Measurements from ENCODE around the gene TUB.

The TUB gene

DNA sequence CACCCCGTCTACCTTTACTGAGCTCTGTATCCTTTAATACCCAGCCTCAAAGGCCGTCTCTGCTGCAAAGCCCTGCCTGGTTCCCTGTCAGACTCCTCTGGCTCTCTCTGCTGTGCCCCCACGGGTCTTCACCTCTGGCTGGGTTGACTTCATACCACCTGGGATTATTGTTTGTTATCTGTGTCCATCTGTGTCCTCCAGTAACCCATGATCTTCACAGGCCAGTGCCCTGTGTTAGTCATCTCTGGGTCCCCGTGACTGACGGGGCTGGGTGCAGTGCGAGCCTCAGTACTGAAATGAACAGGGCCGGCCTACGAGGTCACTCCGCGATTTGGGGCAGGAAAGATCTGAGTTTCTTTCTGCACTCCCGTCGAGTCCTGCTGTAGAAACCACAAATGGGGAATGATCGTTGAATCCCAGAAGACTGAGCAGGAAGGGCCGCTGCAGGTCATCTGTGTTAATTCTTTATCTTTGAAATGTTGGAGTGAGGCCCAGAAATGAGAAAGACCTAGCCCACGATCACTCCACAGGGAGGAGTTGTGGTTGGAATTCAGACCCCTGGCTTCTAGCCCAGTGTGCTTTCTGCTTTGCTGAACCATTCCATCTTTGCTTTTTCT lies 12.3 kb upstream of the TUB start:
- DNase-seq (ENCODE audit: low spot score), result peak; percentile 65

DNA sequence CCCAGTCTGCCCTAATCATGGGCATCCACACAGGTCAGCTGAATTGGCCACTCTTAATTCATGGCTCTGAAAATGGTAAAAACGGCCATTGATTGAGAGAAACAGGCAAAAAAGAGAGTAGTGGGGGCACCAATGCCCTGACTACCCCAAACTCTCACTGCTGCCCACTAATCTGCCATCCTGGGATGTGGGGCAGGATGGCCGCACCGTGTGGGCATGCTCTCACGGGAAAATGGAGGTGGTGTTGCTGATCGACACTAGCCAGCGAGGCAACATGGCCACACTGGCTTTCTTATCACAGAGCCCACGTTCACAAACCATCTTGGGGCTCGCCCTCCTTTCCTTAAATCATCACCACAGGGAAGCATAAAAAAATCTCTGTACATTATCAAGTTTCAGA lies 11.2 kb upstream of the TUB start:
- no peak for DNase-seq (ENCODE audit: low spot score)

DNA sequence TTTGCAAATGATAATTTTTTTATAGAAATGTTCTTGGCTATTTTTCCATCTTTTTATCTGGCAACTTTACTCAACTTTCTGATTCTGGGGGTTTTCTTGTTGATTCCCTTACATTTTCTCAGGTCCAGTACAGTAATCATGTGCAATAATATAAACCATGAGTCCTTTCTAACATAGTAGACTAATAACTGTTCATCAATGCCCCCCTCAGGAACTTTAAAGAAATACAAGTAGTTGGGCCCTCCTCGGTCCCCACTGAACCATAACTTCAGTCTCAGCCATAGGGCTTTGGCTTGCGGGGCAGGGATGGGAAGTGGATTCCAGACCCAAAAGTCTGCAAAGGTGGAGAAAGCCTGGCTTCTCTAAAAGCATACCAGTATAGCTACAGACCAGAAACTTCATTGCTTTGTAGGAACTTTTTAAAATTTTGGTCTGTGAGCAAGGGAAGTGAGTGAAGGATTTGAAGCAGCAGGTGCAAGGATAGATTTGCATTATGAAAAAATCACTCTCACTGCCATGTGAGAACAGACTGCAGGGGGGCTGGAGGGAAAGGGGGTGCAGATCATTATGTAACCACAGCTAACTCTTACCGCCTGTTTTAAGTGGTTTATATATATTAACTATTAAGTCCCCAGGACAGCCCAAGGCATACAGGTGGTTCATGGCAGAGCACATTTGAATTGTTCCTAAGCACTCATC lies 10.4 kb upstream of the TUB start:
- DNase-seq (ENCODE audit: low spot score), result peak; percentile 11

DNA sequence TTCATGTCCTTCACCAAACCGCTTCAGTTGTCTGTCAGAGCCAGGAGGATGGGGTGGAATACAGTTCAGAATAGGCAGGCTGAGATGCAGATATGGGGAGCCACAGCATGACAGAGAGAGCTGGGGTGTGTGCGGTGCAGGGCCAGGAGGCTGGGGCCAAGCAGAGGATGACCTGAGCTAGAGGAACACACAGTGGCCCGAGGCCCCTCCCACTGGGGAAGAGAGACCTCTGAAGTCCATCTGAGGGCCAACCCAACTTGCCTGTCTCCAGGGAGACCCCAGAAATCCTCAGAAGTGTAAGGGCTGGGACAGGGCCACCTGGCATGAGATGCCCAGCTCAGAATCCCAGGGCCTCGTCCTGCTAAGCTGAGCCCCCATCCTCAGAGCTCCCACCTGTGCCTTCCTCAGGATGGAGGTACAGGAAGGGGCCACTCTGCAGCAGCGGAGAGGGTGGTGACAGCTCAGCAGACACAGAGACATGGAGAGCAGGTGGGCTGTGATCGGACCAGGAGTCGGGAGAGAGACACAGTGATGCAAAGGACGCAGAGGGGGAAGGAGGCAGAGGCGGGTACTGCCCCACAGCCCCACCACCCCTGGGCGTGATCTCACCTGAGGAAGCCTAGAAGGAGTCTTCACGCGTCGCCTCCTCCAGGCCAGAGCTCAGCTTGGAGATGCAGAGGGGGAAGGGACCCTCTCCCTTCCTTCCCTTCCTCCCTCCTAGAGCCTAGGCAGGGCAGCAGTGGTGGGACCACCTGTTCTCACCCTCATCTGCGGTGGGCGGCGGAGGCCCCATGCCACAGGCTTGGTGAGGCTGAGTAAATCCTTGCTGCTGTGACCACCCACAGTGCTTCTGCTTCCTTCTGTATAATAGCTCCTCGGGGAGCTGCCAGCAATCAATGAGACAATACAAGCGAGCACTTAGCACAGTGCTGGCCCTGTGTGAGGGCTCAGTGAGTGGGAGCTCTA lies 9.1 kb upstream of the TUB start:
- DNase-seq (ENCODE audit: low spot score), result no peak

DNA sequence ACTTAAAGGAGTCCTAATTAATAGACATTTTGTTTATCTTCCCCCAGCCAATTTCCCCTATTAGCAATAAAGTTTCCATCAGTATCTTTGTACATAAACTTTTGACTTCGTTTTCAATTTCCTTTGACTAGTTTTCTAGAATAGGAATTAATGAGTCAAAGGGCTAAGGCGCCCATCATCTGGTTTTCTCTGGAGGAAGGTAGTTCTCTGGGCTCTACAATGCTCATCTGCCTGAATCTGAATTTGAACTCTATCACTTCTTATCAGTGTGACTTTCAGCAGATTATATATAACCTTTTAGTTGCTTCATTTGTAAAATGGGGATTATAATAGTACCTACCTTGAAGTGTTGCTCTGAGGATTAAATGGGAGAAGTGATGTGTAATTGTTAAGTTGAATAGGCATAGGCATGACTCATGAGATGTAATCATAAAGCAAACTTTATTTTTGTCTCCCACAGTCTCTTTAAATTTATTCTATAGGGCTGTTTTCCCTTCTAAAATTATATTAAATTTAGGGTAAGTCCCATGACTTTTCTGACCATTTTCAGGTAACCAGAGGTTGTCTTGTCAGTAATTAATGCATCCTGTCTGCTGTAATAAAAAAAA lies 5.8 kb upstream of the TUB start:
- no peak for DNase-seq (ENCODE audit: low spot score)

DNA sequence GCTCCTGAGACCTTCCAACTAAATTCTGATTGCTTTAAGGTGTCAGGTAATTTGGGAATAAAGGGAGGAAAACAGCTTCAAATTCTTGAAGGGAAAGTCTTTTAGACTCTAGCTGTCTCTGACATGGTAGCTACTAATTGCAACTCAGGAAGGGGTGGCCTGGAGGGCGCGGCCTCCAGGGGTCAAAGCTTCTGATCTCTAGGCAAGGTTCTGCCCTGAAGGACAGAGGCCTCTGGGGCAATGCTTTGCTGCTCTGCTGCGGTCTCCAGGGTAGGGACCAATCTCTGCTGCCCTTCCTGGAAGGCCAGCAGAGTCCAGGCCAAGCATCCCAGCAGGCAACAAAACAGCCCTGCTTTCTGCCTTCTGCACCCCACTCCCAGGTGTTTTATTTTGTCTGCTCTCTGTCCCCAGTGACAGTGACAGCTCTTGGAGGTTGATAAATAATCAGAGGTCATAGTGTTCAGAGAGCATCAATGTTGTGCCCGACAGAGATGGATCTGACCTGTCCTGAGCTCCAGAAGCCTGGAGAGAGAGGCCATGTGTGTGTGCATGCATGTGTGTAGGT lies 1.8 kb upstream of the TUB start:
- no peak for DNase-seq (ENCODE audit: low spot score)

DNA sequence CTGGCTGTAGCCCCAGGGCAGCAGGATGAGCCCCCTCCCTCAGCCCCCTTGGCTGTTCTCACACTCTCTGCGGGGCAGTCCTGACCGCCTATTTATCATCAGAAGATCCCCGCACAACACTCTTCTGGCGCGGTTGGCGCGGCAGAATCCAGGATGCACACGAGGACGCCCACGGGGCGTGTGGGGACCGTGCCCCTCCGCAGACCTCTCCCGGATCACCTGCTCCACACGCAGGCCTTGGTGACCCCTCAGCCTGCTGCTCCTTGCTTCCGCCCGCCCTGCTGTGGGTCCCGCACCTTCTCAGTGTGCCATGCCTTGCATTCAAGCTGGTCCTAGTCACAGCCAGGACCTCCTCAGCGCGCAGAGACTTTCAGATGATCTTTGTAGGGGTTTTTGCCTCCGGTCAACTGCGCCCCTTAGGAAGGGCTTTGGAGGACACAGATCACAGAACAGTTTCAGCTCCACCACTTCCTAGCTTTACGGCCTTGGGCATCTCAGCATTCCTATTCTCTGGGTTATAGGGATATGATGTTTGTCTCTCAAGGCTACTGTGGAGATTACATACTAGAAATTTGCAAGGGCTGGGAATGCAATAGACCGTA lies 841 bp upstream of the TUB start:
- no peak for DNase-seq (ENCODE audit: low spot score)

DNA sequence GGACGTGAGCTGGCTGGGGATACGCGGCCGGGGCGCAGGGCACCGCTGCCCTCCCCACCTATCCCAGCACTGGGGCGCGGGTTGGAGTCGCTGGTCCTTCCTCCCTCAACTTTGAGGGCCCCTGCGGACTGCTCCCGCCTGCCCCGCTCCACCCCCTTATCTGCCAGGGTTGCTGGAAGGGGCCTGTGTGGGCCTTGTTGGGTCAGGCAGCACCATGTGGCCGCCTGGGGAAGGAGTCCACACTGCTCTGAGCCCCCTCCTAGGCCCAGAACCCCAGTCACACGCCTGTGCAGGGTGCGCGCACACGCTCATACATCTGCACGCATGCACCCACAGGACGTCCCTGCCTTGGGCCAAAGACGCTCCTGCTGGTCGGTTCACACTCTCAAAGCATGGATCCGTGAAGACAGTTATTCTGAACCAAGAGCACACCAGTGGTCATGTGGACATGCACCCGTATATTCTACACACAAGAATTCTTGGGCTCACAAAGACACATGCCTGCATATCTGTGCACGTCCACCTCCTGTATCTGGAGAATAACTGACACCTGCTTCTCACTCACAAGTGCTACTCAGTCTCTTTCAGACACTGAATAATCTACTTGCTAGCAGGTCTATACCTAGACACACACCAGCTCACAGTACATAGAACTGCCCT lies 710 bp downstream of the TUB start:
- no peak for DNase-seq (ENCODE audit: low spot score)

DNA sequence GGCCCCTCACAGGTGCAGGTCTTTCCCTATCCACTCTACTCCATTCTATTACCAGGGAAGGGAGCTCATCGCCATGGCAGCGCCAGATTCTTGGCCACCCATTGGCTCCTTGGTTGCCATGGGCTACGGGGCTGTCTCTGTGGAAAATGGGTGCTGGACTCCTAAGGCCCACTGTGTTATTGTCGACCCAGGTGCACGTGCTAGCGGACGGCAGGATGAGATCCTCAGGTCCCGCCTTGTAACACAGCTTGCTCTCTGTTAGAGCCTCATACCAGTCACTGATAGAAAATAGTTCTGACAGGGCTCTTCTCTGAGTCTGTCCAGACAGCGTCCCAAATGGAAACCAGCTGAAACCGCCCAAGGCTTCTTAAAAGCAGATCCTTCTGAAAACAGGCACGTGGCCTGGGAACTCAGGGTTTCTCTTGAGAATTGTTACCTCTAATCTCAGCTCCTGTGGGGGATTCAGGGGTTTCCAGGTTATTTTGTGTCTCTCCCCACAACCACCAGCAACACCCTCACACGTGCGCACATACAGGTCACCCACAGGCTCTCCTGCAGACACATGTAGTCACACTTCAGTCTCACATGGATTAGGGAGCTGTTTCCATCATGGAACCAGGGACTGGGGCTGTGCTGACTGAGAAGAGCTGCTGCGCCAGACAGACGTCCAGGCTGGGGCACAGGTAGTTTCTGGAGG lies 1.5 kb downstream of the TUB start:
- DNase-seq (ENCODE audit: low spot score), result no peak

DNA sequence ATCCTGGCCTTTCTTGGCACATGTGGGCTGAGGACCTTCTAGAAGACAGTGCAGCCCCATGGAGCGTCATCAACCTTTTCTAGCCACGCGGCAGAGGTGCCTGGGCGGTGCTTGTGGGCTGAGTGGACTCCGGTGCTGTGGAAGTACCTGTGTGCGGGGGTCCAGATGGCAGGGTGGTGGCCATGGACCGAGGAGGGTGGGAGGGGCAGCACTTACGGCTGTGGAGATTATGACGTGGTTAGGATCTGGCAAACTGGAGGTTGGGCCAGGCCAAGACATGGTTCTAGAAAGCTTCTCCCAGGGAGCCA lies 2.0 kb downstream of the TUB start:
- no peak for DNase-seq (ENCODE audit: low spot score)

DNA sequence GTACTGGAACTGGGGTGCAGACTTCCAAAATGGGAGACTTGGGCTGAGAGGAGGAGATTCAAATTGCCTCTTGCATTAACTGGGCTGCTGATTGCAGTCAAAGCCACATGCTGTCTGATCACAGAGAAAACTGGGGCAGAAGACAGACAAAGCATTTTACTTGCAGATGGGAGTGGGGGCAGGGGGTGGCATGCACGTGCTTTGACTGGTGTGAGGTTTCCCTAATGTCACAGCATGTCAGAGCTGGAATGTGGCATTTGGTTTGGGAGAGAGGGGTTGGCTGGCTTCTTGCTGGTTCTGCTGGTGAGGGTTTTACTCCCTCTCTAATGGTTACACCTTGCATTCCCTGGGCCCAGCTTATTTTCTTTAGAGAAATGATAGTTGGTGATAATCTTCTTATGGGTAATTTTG lies 2.9 kb downstream of the TUB start:
- DNase-seq (ENCODE audit: low spot score), result no peak

DNA sequence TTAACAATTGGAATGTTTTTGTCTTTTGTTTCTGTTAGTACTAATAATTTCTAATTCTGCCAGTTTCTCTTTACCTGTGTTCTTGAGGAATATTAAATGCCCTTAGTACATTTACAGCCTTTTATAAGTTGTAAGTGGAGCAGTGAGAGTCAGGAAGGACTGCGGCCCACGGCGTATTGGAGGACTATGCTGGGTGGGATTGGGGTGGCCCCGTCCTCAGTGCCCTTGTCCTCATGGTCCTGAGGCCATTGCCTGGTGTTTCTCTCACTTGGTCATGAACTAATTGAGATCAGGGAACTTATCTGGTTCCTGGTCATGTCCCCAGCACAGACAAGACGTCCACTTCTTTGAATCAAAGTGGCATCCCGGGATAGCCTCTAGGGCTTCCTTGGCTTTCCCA lies 3.3 kb downstream of the TUB start:
- no peak for DNase-seq (ENCODE audit: low spot score)

DNA sequence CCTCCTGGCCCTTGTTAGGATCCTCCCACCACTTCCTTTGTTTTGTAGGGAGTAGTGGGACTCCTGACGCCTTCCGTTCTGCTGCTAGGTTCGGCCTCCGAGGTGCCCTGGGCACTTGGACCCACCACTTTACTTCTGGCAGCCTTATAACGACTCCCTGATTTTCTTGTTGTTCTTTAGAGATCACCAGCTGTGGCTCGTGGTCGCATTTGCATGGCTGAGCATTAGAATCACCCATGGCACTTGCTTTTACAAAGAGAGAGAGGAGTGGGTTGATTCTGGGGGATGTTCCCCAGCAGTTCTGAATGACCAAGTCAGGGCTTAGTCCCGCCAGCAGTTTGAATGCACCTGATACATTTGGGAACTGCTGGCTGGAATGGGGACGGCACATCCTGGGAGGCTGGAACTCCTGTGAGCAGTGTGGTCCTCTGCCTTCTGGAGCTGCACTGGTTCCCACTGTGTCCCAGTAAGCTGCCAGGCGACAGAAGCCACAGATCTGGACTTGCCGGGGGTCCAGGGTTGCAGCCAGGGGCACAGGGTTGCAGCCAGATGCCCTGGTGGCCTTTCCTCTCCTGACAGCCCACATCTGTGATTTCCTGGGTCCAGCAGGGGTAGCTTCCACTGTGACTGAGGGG lies 4.1 kb downstream of the TUB start:
- DNase-seq (ENCODE audit: low spot score), result no peak

DNA sequence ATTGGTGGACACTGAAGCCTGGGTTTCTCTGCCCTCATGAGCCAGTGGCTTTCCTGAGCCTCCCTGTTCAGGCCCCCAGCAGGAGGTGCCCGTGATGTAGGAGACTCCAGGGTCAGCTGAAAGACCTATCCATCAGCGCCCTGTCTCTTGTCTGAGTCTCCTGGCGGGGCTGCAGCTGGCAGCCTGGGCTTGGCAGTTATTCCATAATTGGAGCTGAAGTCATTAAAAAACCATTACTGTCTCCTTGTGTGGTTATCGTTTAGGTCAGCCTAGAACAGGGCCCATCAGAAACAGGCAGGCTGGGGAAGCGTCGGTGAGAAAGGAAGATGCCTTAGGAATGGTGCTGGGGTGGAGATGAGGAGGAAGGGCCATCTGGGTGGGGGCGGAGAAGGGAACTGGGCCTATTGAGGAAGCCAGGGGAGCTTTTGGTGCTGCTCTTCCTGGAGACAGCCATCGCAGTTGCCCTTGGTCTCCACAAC lies 5.0 kb downstream of the TUB start:
- DNase-seq (ENCODE audit: low spot score), result no peak

DNA sequence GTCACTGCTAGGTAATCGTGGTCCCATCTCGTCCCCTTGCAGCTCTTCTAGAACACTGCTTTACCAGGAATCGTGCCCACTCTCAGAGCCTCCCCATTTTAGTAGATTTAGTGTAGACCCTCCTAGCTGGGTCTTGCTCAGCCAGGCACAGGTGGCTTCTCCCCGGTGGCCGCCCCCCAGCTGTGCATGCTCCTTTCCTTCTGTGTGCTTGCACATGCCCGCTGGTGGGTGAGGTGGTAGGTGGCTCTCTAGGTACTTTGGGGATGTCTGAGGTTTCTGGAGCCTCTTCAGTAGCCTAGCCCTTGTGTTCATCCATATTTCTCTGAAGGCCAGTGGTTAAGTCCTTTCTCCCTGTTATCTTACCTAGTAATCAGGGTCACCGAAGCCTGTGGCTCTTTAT lies 5.6 kb downstream of the TUB start:
- DNase-seq (ENCODE audit: low spot score), result no peak

DNA sequence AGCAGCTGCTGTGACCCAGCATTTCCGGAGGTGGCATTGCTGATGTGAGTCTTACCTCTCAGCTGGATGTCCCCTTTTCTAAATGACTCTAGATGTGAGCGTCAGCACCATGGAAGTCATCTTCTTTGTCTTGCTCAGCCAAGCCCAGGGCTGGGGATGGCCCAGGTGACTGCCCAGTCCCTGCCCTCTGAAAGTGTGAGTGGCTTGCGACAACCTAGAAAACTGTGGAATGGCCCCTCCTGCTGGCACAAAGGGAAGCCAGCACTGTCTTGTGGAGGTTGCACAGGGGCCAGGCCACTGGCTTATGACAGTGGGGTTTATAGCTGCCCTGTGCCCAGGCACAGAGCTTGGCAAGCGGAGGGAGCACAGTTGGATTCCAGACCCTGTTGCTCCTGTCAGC lies 6.2 kb downstream of the TUB start:
- no peak for DNase-seq (ENCODE audit: low spot score)

DNA sequence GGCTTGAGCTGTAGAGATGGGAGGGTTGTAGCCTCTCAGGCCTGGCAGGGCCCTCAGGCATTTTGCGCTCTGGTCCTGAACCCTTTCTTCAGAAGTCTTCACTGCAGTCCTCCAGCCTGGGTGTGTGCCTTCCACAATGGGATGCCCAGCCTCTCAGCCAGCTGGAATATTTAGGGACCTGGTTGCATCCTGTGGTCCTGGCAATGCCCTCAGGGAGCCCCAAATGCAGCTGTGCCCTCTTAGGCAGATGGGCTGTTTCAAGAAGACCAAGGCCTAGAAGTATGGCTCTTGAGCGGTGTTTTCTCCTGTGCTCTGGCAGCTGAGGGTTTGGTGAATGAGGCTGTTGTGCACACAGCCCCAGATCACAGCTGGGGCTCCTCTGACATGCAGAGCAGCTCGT lies 6.7 kb downstream of the TUB start:
- DNase-seq (ENCODE audit: low spot score), result no peak

DNA sequence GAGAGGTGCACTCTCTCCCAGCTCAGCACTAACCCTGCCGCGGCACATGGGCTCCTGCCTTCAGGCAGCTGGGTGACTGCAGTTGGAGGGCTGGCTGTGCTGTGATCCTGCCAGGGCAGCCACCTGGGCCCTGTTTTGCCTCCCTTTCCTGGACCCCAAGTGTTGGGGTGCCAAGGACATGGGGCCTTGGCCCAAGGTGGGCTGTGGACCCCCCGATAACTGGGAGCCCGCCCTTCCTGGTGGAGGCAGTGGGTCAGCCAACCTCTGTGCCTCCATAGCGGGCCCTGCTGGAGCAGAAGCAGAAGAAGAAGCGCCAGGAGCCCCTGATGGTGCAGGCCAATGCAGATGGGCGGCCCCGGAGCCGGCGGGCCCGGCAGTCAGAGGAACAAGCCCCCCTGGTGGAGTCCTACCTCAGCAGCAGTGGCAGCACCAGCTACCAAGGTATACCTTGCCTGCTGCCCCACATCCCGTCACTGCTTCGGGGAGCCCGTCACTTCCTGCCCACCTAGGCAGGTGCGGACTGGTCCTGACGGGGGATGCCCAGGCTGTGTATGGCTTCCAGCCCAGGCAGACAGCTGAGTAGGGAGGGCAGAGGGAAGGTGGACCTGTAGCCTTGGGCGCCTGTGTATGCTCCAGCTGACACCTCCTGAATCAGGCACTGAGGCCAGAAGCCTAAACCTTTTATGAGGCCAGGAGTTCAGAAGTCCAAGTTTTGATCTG lies 8.9 kb downstream of the TUB start:
- DNase-seq (ENCODE audit: low spot score), result no peak

DNA sequence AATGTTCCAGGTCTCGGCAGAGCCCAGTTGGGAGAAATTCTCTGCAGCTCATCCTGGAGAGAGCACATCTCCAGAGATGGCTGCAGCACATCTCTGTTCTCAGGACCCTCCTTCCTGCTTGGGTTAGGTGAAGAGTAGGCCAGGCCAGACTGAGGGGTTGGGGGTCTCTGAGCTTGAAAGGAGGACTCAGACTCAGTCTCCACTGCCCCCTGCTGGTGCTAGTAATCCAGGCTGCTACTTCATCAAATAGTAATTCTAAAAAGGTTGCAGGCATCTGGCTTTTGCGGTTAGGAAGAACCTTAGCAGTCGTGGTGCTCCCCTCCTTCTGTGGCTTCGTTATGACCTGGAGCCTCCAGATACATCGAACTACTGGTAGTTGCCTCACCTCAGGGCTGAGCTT lies 9.7 kb downstream of the TUB start:
- DNase-seq (ENCODE audit: low spot score), result no peak

DNA sequence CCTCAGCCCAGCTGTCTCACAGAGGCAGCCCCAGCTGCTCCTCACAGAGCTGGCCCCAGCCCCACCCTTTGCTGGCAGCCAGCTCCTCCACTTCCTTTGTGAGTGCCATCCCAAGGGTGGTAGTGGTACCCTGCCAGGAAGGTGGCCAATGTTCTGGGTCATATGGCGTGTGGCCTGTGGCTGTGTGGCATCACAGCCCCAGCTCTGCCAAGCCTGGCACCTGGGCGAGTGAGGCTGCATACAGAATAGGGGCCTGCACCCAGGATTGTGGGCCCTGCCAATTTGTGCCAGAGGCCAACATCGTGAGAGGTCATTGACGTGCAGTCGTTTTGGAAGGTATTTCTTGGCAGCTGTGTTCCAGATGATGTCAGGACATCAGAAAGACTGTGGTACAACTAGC lies 10.7 kb downstream of the TUB start:
- no peak for DNase-seq (ENCODE audit: low spot score)
